A549 treated with DMSO at 1 μM for 4 hours (cell line): ENCODE results near the gene ZBTB2. TPM values are rescaled to one million over a fixed set of nuclear protein-coding genes. Genes with fewer than 3 reads are reported as not detected.

Experiments
- total RNA-seq: library from RNA; stranded (reverse); fragments of 200-300 nt; extraction: Qiagen RNA extraction; gene quantifications from 5 replicates; pipeline ENCODE4 v1.2.3, GENCODE V29; 2022; ENCODE audit warnings: low read depth

ZBTB2 gene, protein sequence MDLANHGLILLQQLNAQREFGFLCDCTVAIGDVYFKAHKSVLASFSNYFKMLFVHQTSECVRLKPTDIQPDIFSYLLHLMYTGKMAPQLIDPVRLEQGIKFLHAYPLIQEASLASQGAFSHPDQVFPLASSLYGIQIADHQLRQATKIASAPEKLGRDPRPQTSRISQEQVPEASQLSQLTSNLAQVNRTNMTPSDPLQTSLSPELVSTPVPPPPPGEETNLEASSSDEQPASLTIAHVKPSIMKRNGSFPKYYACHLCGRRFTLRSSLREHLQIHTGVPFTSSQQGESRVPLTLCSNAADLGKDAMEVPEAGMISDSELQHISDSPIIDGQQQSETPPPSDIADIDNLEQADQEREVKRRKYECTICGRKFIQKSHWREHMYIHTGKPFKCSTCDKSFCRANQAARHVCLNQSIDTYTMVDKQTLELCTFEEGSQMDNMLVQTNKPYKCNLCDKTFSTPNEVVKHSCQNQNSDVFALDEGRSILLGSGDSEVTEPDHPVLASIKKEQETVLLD
- 15.8 to 18.1 TPM (median 16.9 TPM) in 5 replicates for total RNA-seq

DNA sequence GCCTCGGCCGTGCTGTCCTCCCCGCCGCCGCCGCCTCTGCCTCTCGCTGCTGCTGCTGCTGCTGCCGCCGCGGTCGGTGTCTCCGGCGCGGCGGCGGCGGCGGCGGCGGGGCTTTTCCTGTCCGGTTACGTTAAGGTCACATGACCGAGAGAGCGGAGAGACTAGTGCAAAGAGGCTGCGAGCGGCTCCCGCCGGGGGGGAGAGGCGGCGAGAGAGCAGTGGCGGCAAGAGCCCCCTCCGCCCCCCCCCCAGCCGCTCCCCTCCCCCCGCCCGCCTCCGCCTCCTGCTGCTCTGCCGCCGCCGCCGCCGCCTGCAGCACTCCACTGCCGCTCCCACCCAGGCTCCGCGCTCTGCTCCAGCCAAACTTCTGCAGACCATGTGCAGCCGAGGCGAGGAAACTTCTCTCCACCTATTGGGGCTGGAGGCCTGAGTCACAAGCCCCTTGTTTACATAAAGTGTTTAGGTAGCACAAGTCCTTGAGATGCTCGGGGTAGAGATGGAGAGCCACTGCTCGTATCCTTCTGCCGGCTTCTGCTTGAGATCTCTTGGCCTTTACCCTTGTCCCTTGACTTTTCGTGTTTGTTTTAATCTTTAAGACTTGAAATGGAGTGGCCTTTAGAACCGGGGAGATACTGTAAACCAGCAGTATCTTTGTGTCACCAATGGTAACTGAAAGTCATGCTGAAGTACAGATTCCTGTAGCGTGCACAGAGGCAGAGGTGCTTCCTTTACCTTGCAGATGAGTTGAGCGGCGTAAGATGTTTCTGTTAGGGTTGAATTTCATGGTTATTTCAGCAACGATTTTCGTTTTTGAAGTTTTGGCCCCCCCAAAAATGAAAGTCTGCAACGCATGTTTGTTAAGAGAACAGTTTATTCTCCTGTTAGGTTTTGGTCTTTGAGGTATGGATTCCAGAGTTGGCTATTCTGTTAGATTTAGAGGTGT, at the start of gene ZBTB2:
TSS of gene ZBTB2 (minus strand) at position 89 of the 943 bp plus-strand sequence. CDS start 17,922 bp downstream, outside the sequence.

Other genes starting within 250 kb of the ZBTB2 start
- 81.3 to 123 TPM (median 121 TPM) in 5 replicates for gene AKAP12, start 151.6 kb downstream of the ZBTB2 start, total RNA-seq
- 11.8 to 13.8 TPM (median 12.7 TPM) in 5 replicates for gene RMND1, start 60.6 kb upstream of the ZBTB2 start, total RNA-seq
- gene CCDC170, start 102.5 kb upstream of the ZBTB2 start, total RNA-seq = 0.07 to 0.40 TPM (median 0.20 TPM) in 4 of 5 replicates, not detected in the other